Karpas-422 (cell line): Measurements from ENCODE around the gene ADPRHL1. TPM values are rescaled to one million over a fixed set of nuclear protein-coding genes. Genes with fewer than 3 reads are reported as not detected.
"Not testable (repeated sequence)": the region's sequence is repeated elsewhere in the genome, so short reads cannot be mapped to it uniquely, and the experiment has no call there.

Experiments
- DNase-seq: peaks from one replicate; pipeline ENCODE4 v3.0.0-alpha.2; 2015
- H2AFZ ChIP-seq: fragments of 200-600 bp; sonication (generic); 2 replicates; pipeline ENCODE4 v1.6.1; 2014; ENCODE audit warnings: antibody characterized with exemption, low read length, mixed read lengths
- H3K27ac ChIP-seq: fragments of 200-600 bp; sonication (generic); 2 replicates; pipeline ENCODE4 v1.5.1; 2014; ENCODE audit warnings: mild to moderate bottlenecking, low read length, moderate library complexity
- H3K27me3 ChIP-seq: fragments of 200-600 bp; sonication (generic); 2 replicates; pipeline ENCODE4 v1.6.1; 2014; ENCODE audit warnings: low read length, mixed read lengths
- H3K36me3 ChIP-seq: fragments of 200-600 bp; sonication (generic); 2 replicates; pipeline ENCODE4 v1.6.1; 2014; ENCODE audit warnings: low read length, mixed read lengths; ENCODE audit not compliant: insufficient read depth
- H3K4me1 ChIP-seq: fragments of 200-600 bp; sonication (generic); 2 replicates; pipeline ENCODE4 v1.6.1; 2014; ENCODE audit warnings: mild to moderate bottlenecking, low read length, mixed read lengths
- H3K4me2 ChIP-seq: fragments of 200-600 bp; sonication (generic); 2 replicates; pipeline ENCODE4 v1.6.1; 2014; ENCODE audit warnings: low read length, low read depth, mild to moderate bottlenecking; ENCODE audit not compliant: poor library complexity, severe bottlenecking
- H3K4me3 ChIP-seq: fragments of 200-600 bp; sonication (generic); 2 replicates; pipeline ENCODE4 v1.5.1; 2014; ENCODE audit warnings: mild to moderate bottlenecking, antibody characterized with exemption, low read length, mixed read lengths
- H3K79me2 ChIP-seq: fragments of 200-600 bp; sonication (generic); 2 replicates; pipeline ENCODE4 v1.6.1; 2014; ENCODE audit warnings: mild to moderate bottlenecking, low read length, mixed read lengths
- H3K9ac ChIP-seq: fragments of 200-600 bp; sonication (generic); 2 replicates; pipeline ENCODE4 v1.6.0; 2014; ENCODE audit warnings: low read length
- H3K9me2 ChIP-seq: fragments of 200-600 bp; sonication (generic), shearing (Covaris generic); replicated peaks from 2 replicates; pipeline ENCODE4 v1.6.0; 2014; ENCODE audit warnings: mild to moderate bottlenecking, low read length, moderate library complexity; ENCODE audit not compliant: insufficient read depth
- H3K9me3 ChIP-seq: fragments of 300-700, 200-600 bp; sonication (generic); 2 replicates; pipeline ENCODE4 v1.6.1; 2014; ENCODE audit warnings: low read length, mixed read lengths
- H4K20me1 ChIP-seq: fragments of 200-600 bp; sonication (generic); 2 replicates; pipeline ENCODE4 v1.6.1; 2014; ENCODE audit warnings: mild to moderate bottlenecking, antibody characterized with exemption, low read length, low read depth; ENCODE audit not compliant: insufficient read depth
- total RNA-seq: library from RNA; depleted of rRNA; stranded (reverse); fragments of >200 nt; shearing (Covaris generic); gene quantifications from 2 replicates; pipeline ENCODE4 v1.2.3, GENCODE V29; 2014; ENCODE audit warnings: low replicate concordance

Gene ADPRHL1
- total RNA-seq, 1 experiment from 2014 or later, result 10.2 TPM

GRCh38 chr13:113371701-113372100 lies 81.6 kb downstream of the ADPRHL1 start:
- not testable (repeated sequence) for DNase-seq, H3K4me2 ChIP-seq

DNA sequence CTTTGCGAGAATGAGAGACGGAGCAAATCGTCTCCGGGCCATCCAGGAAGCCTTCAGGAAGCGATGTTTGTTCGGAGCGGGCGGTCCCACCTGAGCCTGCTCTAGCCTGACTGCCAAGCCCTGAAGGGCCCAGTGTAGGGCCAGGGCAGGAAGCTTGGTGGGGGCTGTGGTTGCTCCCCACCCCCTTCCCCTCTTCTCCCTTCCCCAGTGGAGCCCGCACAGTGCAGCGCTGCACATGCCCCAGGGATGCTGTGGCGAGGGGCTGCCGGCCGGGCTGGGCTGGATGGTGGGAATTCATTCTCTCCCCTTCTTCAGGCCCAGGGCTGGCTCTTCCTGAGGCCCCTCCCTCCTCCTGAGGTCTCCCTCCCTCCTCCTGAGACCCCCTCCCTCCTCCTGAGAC lies 82.2 kb downstream of the ADPRHL1 start:
- H4K20me1 ChIP-seq, result no peaks in the 10 kb centered on the region
- no peak overlapping the region for H2AFZ ChIP-seq
- H3K9me2 ChIP-seq, result no peaks in the 10 kb centered on the region
- H3K4me2 ChIP-seq, result no peak overlapping the region
- no peaks in the 10 kb centered on the region for H3K36me3 ChIP-seq
- DNase-seq, result no peak
- H3K27ac ChIP-seq, result no peak overlapping the region
- no peaks in the 10 kb centered on the region for H3K27me3 ChIP-seq
- H3K9ac ChIP-seq, result no peak overlapping the region
- no peaks in the 10 kb centered on the region for H3K9me3 ChIP-seq
- no peaks in the 10 kb centered on the region; the same call in 1 of the 2 replicates for H3K4me1 ChIP-seq
- no peaks in the 10 kb centered on the region for H3K79me2 ChIP-seq
- H3K4me3 ChIP-seq, result no peak overlapping the region

More at GRCh38 chr13:113371701-113372100, 81.6 kb downstream of the ADPRHL1 start:
- not testable (repeated sequence) for H3K36me3 ChIP-seq, H3K27ac ChIP-seq, H2AFZ ChIP-seq, H3K4me1 ChIP-seq, H3K9me2 ChIP-seq, H3K79me2 ChIP-seq, H4K20me1 ChIP-seq, H3K9ac ChIP-seq, H3K4me3 ChIP-seq, H3K9me3 ChIP-seq, H3K27me3 ChIP-seq

DNA sequence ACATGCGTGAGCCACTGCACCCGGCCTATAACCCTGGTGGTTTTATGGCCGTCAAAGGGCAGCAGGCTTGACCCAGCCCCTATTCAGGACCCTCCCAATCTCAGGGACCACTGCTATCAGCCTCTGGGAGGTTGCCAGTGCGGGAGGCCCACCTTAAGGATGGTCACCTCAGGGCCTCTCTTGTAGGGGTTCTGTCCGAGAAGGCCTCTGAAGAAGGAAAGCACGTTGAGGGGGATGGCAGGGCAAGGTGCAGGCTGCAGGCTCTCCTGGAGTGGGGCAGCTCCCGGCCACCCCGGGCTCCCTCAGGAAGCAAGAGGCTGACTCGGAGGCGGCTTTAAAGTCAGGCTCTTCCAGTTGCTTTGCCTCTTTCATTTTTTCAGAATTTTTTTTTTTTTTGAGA lies 83.4 kb downstream of the ADPRHL1 start:
- Histone ChIP-seq H4K20me1 (no peaks in the 10 kb centered on the region), H3K4me2 (no peak overlapping the region), H2AFZ (no peak overlapping the region), H3K9me3 (no peaks in the 10 kb centered on the region), H3K27ac (no peak overlapping the region), H3K4me3 (no peak overlapping the region), H3K4me1 (no peaks in the 10 kb centered on the region), H3K79me2 (no peaks in the 10 kb centered on the region), H3K9ac (no peak overlapping the region), H3K36me3 (no peaks in the 10 kb centered on the region), H3K27me3 (no peaks in the 10 kb centered on the region), H3K9me2 (no peaks in the 10 kb centered on the region)
- DNase-seq, result no peak

- no peak for DNase-seq
- no peak overlapping the region for H3K4me3 ChIP-seq
- H3K79me2 ChIP-seq, result no peaks in the 10 kb centered on the region
- H3K4me1 ChIP-seq, result no peaks in the 10 kb centered on the region
- H3K9ac ChIP-seq, result no peak overlapping the region
- no peaks in the 10 kb centered on the region for H3K9me2 ChIP-seq
- H3K27me3 ChIP-seq, result no peaks in the 10 kb centered on the region
- no peaks in the 10 kb centered on the region for H3K36me3 ChIP-seq
- H4K20me1 ChIP-seq, result no peaks in the 10 kb centered on the region
- no peak overlapping the region for H2AFZ ChIP-seq
- H3K27ac ChIP-seq, result no peak overlapping the region
- H3K4me2 ChIP-seq, result no peak overlapping the region
- no peaks in the 10 kb centered on the region for H3K9me3 ChIP-seq
These were observed 84.1 kb downstream of the ADPRHL1 start for GRCh38 chr13:113369189-113369588.

GRCh38 chr13:113368353-113368752 lies 84.9 kb downstream of the ADPRHL1 start:
- H3K27me3 ChIP-seq, H3K4me1 ChIP-seq, H3K9me2 ChIP-seq, H3K9me3 ChIP-seq, H3K27ac ChIP-seq, H4K20me1 ChIP-seq, DNase-seq, H3K4me2 ChIP-seq, H2AFZ ChIP-seq, H3K79me2 ChIP-seq, H3K9ac ChIP-seq, H3K36me3 ChIP-seq, H3K4me3 ChIP-seq: not testable (repeated sequence)

- no peak overlapping the region for H2AFZ ChIP-seq
- no peaks in the 10 kb centered on the region for H3K9me3 ChIP-seq
- no peak overlapping the region for H3K27ac ChIP-seq
- no peaks in the 10 kb centered on the region for H3K36me3 ChIP-seq
- DNase-seq, result no peak
- H3K4me3 ChIP-seq, result no peak overlapping the region
- H3K4me1 ChIP-seq, result no peaks in the 10 kb centered on the region
- H3K9ac ChIP-seq, result no peak overlapping the region
- H3K79me2 ChIP-seq, result no peaks in the 10 kb centered on the region
- no peaks in the 10 kb centered on the region for H4K20me1 ChIP-seq
- no peaks in the 10 kb centered on the region for H3K27me3 ChIP-seq
- no peak overlapping the region for H3K4me2 ChIP-seq
- H3K9me2 ChIP-seq, result no peaks in the 10 kb centered on the region
These were observed 85.5 kb downstream of the ADPRHL1 start for GRCh38 chr13:113367771-113368170.

DNA sequence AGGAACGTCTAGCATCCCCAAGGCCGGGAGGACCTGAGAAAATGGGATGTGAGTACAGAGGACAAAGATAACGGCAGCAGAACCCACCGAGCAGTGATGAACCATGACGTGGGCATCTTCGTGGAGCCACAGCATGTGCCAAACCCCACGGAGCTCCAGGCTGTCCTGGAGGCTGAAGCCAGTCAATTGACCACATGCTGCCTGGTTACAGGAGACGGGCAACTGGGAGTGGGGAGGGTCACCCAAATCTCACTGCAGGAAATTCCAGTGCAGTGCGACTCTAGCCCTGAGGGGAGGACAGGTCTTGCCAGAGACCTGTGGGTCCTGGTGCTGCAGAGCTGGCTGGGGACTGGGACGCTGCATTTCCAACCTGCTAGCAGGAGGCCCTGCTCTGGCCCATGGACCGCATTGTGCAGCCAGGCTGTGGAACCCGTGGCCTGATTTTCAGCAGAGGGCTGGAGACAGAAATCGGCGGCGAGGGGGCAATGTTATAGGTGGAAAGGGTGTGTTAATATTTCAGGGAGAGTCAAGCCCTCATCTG lies 86.2 kb downstream of the ADPRHL1 start:
- no peak overlapping the region for H3K4me2 ChIP-seq
- H3K4me3 ChIP-seq, result no peak overlapping the region
- no peaks in the 10 kb centered on the region for H4K20me1 ChIP-seq
- H3K4me1 ChIP-seq, result no peaks in the 10 kb centered on the region
- no peak overlapping the region for H2AFZ ChIP-seq
- no peaks in the 10 kb centered on the region for H3K27me3 ChIP-seq
- no peaks in the 10 kb centered on the region for H3K9me2 ChIP-seq
- DNase-seq, result no peak
- no peak overlapping the region for H3K9ac ChIP-seq
- H3K79me2 ChIP-seq, result no peaks in the 10 kb centered on the region
- no peaks in the 10 kb centered on the region for H3K9me3 ChIP-seq
- no peaks in the 10 kb centered on the region for H3K36me3 ChIP-seq
- H3K27ac ChIP-seq, result no peak overlapping the region

DNA sequence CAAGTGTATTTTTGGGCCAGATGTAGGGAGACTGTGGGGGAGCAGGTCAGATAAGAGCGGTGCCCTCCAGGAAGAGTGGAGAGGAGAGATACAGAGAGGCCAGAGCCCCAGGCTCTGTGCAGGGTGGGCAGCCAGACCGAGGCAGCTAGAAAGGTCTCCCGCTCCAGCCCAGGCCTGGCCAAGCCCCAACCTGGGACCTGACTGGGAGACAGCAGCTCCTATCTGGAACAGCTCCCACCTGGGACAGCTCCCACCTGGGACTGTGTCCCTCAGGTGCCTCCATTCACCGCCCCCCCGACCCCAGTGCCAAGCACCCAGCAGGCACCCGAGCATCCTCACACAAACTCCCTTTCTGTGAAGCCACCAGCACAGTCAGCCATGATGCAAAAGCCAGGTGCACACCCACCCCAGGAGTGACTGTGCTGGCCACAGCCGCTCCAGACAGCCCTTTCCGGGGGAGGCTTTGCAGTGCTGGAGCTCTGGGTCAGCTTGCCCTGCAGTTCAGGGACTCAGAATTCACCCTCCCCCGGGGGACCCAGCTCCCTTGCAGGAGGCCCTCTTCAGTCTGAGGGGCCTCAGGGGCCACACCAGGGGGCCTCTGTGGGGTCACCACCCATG lies 87.2 kb downstream of the ADPRHL1 start:
- Histone ChIP-seq H3K4me2 (no peak overlapping the region), H3K9ac (no peak overlapping the region), H3K9me3 (no peaks in the 10 kb centered on the region), H3K4me3 (no peak overlapping the region), H2AFZ (no peak overlapping the region), H3K9me2 (no peaks in the 10 kb centered on the region), H3K27ac (no peak overlapping the region), H3K27me3 (no peaks in the 10 kb centered on the region), H3K79me2 (no peaks in the 10 kb centered on the region), H3K4me1 (no peaks in the 10 kb centered on the region), H3K36me3 (no peaks in the 10 kb centered on the region), H4K20me1 (no peaks in the 10 kb centered on the region)
- DNase-seq, result no peak
